HG02852 (cell line): ENCODE data around the gene TBC1D1.

Source experiments
- ATAC-seq: cut with Tn5 transposase; IDR thresholded peaks from one replicate; pipeline ENCODE4 v1.9.1; 2021; ENCODE audit warnings: mild to moderate bottlenecking, moderate library complexity; ENCODE audit not compliant: unreplicated experiment

The TBC1D1 gene

DNA sequence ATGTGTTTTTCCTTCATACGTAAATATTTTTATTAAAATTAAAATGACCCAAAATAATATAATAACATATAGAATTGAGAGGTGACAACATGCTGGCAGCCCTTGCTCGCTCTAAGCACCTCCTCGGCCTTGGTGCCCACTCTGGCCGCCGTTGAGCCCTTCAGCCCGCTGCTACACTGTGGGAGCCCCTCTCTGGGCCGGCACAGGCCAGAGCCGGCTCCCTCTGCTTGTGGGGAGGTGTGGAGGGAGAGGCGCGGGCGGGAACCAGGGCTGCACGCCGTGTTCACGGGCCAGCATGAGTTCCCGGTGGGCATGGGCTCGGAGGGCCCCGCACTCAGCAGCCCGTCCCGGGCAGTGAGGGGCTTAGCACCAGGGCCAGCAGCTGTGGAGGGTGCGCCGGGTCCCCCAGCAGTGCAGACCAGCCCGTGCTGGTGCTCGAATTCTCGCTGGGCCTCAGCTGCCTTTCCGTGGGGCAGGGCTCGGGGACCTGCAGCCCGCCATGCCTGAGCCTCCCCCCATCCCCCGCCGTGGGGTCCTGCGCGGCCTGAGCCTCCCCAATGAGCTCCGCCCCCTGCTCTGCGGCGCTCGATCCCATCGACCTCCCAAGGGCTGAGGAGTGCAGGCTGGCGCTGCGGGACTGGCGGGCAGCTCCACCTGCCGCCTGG is 291.6 kb downstream of the TBC1D1 start:
- no peak for ATAC-seq

DNA sequence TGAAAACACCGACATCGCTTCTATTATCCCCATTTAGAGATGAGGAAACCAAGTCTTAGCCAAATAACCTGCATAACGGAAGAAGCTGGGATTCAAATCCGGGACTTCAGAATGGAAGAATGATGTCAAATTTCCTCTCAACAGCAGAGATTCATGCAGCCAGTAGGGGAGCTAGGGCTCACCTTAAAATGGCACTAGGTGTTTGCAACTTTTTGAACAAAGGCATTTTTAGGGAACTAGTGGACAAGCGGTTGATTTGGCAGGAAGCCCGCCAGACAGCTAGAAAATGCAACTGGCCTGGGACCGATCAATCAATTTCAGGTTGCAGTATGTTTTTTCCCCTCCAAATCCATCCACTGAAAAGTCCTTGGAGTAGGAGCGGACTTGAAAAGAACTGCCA is 293.5 kb downstream of the TBC1D1 start:
- ATAC-seq, result no peak

DNA sequence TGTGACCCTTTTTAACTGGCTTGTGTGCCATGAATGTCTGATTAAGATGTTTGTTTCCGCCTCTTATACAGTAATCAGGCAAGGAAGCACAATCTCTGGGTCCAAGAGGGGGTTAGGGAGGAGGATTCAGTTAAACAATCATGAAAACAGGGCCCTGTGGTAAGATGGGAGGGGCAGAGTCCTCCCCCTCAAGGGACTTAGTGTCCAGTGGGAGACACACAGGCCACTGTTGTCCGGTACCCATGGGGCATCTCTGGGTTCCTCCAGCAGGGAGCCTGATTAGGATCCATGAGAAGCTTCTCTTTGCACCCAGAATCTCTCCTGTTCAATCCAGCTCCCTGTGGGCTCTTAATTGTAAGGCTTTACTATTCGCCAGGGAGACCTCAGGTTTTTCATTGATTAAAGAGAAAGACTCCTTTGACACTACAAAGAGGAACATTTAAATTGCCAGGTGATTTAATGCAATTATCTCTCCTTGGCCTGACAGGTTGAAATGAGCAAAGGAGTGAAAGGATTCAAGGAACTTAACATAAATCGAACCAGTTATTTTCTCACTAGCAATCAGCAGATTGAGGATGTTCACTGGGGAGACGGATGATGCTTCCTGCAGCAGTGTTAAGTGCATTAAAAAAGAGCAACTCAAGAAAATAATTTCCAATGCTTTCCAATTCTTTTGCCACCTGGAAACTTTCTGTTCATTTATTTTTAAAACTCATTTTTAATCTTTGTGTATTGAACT is 294.7 kb downstream of the TBC1D1 start:
- no peak for ATAC-seq

GRCh38 chr4:38188136-38188535 is 297.3 kb downstream of the TBC1D1 start:
- ATAC-seq, result no peak

GRCh38 chr4:38188631-38189101 is 297.8 kb downstream of the TBC1D1 start:
- ATAC-seq, result no peak
